Naive thymus-derived CD4-positive, alpha-beta T cell (primary cell): ENCODE data around the gene MIOX. TPM values are rescaled to one million over a fixed set of nuclear protein-coding genes. Genes with fewer than 3 reads are reported as not detected.

Source experiments
- ATAC-seq: fragments of 150-1000 bp; cut with Tn5 transposase; 2 replicates; pipeline ENCODE4 v1.10.0; 2021; ENCODE audit warnings: mild to moderate bottlenecking, moderate library complexity
- CTCF ChIA-PET: fragments of 350-600 bp; sonication (Branson Sonifier 250); formaldehyde crosslinking; loops from one replicate; lab custom pipeline; 2021; ENCODE audit warnings: antibody characterized with exemption; lab: Charles Lee
- POLR2A ChIA-PET: fragments of 350-600 bp; sonication (Branson Sonifier 250); formaldehyde crosslinking; loops from one replicate; lab custom pipeline; 2021; ENCODE audit warnings: antibody characterized with exemption, inconsistent platforms; lab: Charles Lee
- DNase-seq, 9 donors: peaks; one replicate each; pipeline versions ENCODE4 v3.0.0 to v3.0.0-alpha.2; 2020 to 2022; ENCODE audit warnings: mixed read lengths in 1 of 9
- H3K27ac ChIP-seq: one replicate; pipeline ENCODE4 v1.7.0; 2013; ENCODE audit warnings: mild to moderate bottlenecking, low read depth, low read length, moderate library complexity
- H3K27me3 ChIP-seq, 2 donors: one replicate each; pipeline ENCODE4 v1.7.0; 2013; ENCODE audit warnings: low read length in 2 of 2, mild to moderate bottlenecking in 2 of 2, moderate library complexity in 2 of 2; ENCODE audit not compliant: control insufficient read depth in 2 of 2, insufficient read depth in 2 of 2
- H3K36me3 ChIP-seq, 3 experiments: 1 replicate in 2 of 3; 2 replicates in 1 of 3; pipeline ENCODE4 v1.7.0; 2013; ENCODE audit warnings: low read length in 3 of 3, mild to moderate bottlenecking in 3 of 3, moderate library complexity in 1 of 3; ENCODE audit not compliant: insufficient read depth in 3 of 3, control insufficient read depth in 2 of 3
- H3K4me1 ChIP-seq, 2 donors: one replicate each; pipeline ENCODE4 v1.7.0; 2013; ENCODE audit warnings: low read length in 2 of 2, mild to moderate bottlenecking in 2 of 2, moderate library complexity in 1 of 2; ENCODE audit not compliant: control insufficient read depth in 2 of 2, insufficient read depth in 2 of 2
- H3K4me3 ChIP-seq: 2 replicates; pipeline ENCODE4 v1.7.0; 2013; ENCODE audit warnings: mild to moderate bottlenecking, low read length
- H3K9me3 ChIP-seq, 3 experiments: 1 replicate in 2 of 3; 2 replicates in 1 of 3; pipeline ENCODE4 v1.7.0; 2013; ENCODE audit warnings: low read length in 3 of 3; ENCODE audit not compliant: control insufficient read depth in 2 of 3
- H3K27ac Mint-ChIP-seq, 9 donors: one replicate each; pipeline ENCODE4 v1.8.0; 2020 to 2022; ENCODE audit warnings: mixed read lengths in 9 of 9, mild to moderate bottlenecking in 8 of 9, moderate library complexity in 5 of 9, inconsistent platforms in 2 of 9
- H3K27me3 Mint-ChIP-seq, 5 donors: one replicate each; pipeline ENCODE4 v1.8.0; 2021 to 2022; ENCODE audit warnings: mixed read lengths in 5 of 5, mild to moderate bottlenecking in 1 of 5
- H3K36me3 Mint-ChIP-seq, 5 donors: one replicate each; pipeline ENCODE4 v1.8.0; 2020 to 2022; ENCODE audit warnings: mixed read lengths in 5 of 5, mild to moderate bottlenecking in 3 of 5, inconsistent platforms in 1 of 5
- H3K4me1 Mint-ChIP-seq, 7 donors: one replicate each; pipeline ENCODE4 v1.8.0; 2020 to 2022; ENCODE audit warnings: mixed read lengths in 7 of 7, mild to moderate bottlenecking in 3 of 7, inconsistent platforms in 1 of 7
- H3K4me3 Mint-ChIP-seq, 10 donors: one replicate each; pipeline ENCODE4 v1.8.0; 2020 to 2022; ENCODE audit warnings: mild to moderate bottlenecking in 10 of 10, mixed read lengths in 10 of 10, moderate library complexity in 6 of 10, inconsistent platforms in 2 of 10
- H3K9me3 Mint-ChIP-seq, 11 donors: one replicate each; pipeline ENCODE4 v1.8.0; 2020 to 2022; ENCODE audit warnings: mixed read lengths in 11 of 11, mild to moderate bottlenecking in 4 of 11, inconsistent platforms in 1 of 11, moderate library complexity in 1 of 11
- intact Hi-C, 2 donors: fragments of 100-400 bp; cut with micrococcal nuclease; formaldehyde crosslinking; loops; one replicate each; pipeline ENCODE4 v1.15.1; 2023
- polyA plus RNA-seq, 2 donors: library from polyadenylated mRNA; unstranded; fragments of 300-500 nt; fragmentation: Illumina TruSeq; gene quantifications; one replicate each; pipeline ENCODE4 v1.2.3, GENCODE V29; 2021
- total RNA-seq, 6 experiments: library from RNA in 5 of 6; stranded (reverse) in 5 of 6; gene quantifications; 1 replicate in 5 of 6; 2 replicates in 1 of 6; pipeline ENCODE4 v1.2.3 and lab custom pipeline; 2021 to 2026

Gene MIOX
- total and polyA plus RNA-seq, 7 experiments from 2014 or later = 0.22 TPM; not detected in 6

GRCh38 chr22:50524676-50525103, 38.0 kb downstream of the MIOX start:
- peak overlapping the region; percentile 87 for H3K27ac ChIP-seq
- peak overlapping the region; percentile 77 to 96 (median 89) for H3K4me3 Mint-ChIP-seq
- no peaks in the 10 kb centered on the region for H3K9me3 ChIP-seq
- intact Hi-C loops = loop anchor here (1.0 to 5.0 kb wide), 11 partner anchors 16 to 332 kb away; partner anchors contain the start of genes NCAPH2 (in 2 of the 2), CHKB (in 1 of the 2), HDAC10 (in 1 of the 2) and PPP6R2 (in 1 of the 2)
- peak overlapping the region; percentile 74 to 93 (median 85) for H3K27ac Mint-ChIP-seq
- CTCF ChIA-PET = interaction anchor here (0.6 to 2.9 kb wide), 11 partner anchors 10 to 171 kb away, joined by 3 to 31 read pairs (median 13); partner anchors contain the start of genes LMF2 and NCAPH2
- no peak for DNase-seq
- peaks cover 0 to 31% (median 0%) of the 10 kb centered on the region in 5 donors for H3K36me3 Mint-ChIP-seq
- POLR2A ChIA-PET = interaction anchor here (1.2 to 7.1 kb wide), 16 partner anchors 10 to 280 kb away, joined by 3 to 127 read pairs (median 16); partner anchors contain the start of genes CHKB, KLHDC7B, LMF2 and NCAPH2
- no peaks in the 10 kb centered on the region for H3K27me3 ChIP-seq
- H3K4me1 Mint-ChIP-seq = peaks cover 8 to 33% (median 26%) of the 10 kb centered on the region in 7 donors
- H3K27me3 Mint-ChIP-seq = peaks cover 0 to 6% (median 0%) of the 10 kb centered on the region in 5 donors
- H3K4me3 ChIP-seq = peak overlapping the region; percentile 77
- no peaks in the 10 kb centered on the region for H3K9me3 Mint-ChIP-seq
- H3K36me3 ChIP-seq = peaks cover 0 to 33% (median 11%) of the 10 kb centered on the region in 3 experiments
- ATAC-seq = no peak
- H3K4me1 ChIP-seq = peaks cover 14 to 16% of the 10 kb centered on the region in 2 donors

GRCh38 chr22:50525104-50525857, 38.6 kb downstream of the MIOX start, which contains the start of gene SCO2:
SCO2 (minus strand) TSS chr22:50525598; CDS start chr22:50524411, 1,187 bp downstream.
- no peaks in the 10 kb centered on the region for H3K9me3 Mint-ChIP-seq
- H3K4me1 ChIP-seq = peaks cover 14 to 18% of the 10 kb centered on the region in 2 donors

GRCh38 chr22:50525858-50526107, 39.1 kb downstream of the MIOX start:
- peak overlapping the region; percentile 87 for H3K27ac ChIP-seq
- Mint-ChIP-seq H3K4me1 (peaks cover 8 to 33% (median 26%) of the 10 kb centered on the region in 7 donors), H3K27me3 (peaks cover 0 to 6% (median 0%) of the 10 kb centered on the region in 5 donors), H3K4me3 (peak overlapping the region; percentile 74 to 96 (median 86)), H3K9me3 (no peaks in the 10 kb centered on the region), H3K27ac (peak overlapping the region in 7 of 9 donors; percentile 68 to 88 (median 86)), H3K36me3 (peaks cover 0 to 30% (median 0%) of the 10 kb centered on the region in 5 donors)
- H3K4me1 ChIP-seq = peaks cover 14 to 23% of the 10 kb centered on the region in 2 donors
- ATAC-seq (no peak), DNase-seq (peak in 1 of 9 donors; percentile 67)
- peaks cover 0 to 31% (median 11%) of the 10 kb centered on the region in 3 experiments for H3K36me3 ChIP-seq
- ChIA-PET CTCF (interaction anchor here (0.5 to 2.9 kb wide), 30 partner anchors 10 to 377 kb away, joined by 3 to 31 read pairs (median 5); partner anchors contain the start of genes ARSA, HDAC10, LMF2 and NCAPH2), POLR2A (interaction anchor here (0.7 to 7.1 kb wide), 41 partner anchors 9 to 334 kb away, joined by 3 to 127 read pairs (median 6); partner anchors contain the start of genes ARSA, CHKB, CPT1B and HDAC10)
- intact Hi-C loops = loop anchor here (1.0 to 5.0 kb wide), 15 partner anchors 14 to 333 kb away; partner anchors contain the start of genes NCAPH2 (in 2 of the 2), SYCE3 (in 2 of the 2), CHKB (in 1 of the 2) and HDAC10 (in 1 of the 2)
- peak overlapping the region; percentile 77 for H3K4me3 ChIP-seq
- H3K9me3 ChIP-seq = no peaks in the 10 kb centered on the region
- no peaks in the 10 kb centered on the region for H3K27me3 ChIP-seq

More at GRCh38 chr22:50525104-50525857, 38.6 kb downstream of the MIOX start, which contains the start of gene SCO2:
- peaks cover 0 to 32% (median 11%) of the 10 kb centered on the region in 3 experiments for H3K36me3 ChIP-seq
- peak within 1 kb of the TSS; percentile 77 to 96 (median 89) for H3K4me3 Mint-ChIP-seq
- H3K4me3 ChIP-seq = peak within 1 kb of the TSS; percentile 77
- peaks cover 0 to 30% (median 0%) of the 10 kb centered on the region in 5 donors for H3K36me3 Mint-ChIP-seq
- ChIA-PET POLR2A (interaction anchor here (0.7 to 7.1 kb wide), 41 partner anchors 9 to 334 kb away, joined by 3 to 127 read pairs (median 6); partner anchors contain the start of genes ARSA, CHKB, CPT1B and HDAC10), CTCF (interaction anchor here (0.5 to 2.9 kb wide), 30 partner anchors 11 to 377 kb away, joined by 3 to 31 read pairs (median 5); partner anchors contain the start of genes ARSA, HDAC10, LMF2 and NCAPH2)
- peak within 1 kb of the TSS; percentile 78 to 93 (median 86) for H3K27ac Mint-ChIP-seq
- DNase-seq (peak; percentile 97 to 99 (median 98)), ATAC-seq (peak; percentile 77)
- H3K27me3 ChIP-seq = no peaks in the 10 kb centered on the region
- H3K27me3 Mint-ChIP-seq = peaks cover 0 to 6% (median 0%) of the 10 kb centered on the region in 5 donors
- peak within 1 kb of the TSS; percentile 87 for H3K27ac ChIP-seq
- peaks cover 8 to 33% (median 26%) of the 10 kb centered on the region in 7 donors for H3K4me1 Mint-ChIP-seq
- intact Hi-C loops = loop anchor here (1.0 to 5.0 kb wide), 11 partner anchors 17 to 333 kb away; partner anchors contain the start of genes NCAPH2 (in 2 of the 2), CHKB (in 1 of the 2), HDAC10 (in 1 of the 2) and PPP6R2 (in 1 of the 2)
- no peaks in the 10 kb centered on the region for H3K9me3 ChIP-seq

GRCh38 chr22:50526108-50526833, 39.6 kb downstream of the MIOX start:
- peak; percentile 68 to 91 (median 82) for DNase-seq
- Histone ChIP-seq H3K4me1 (peaks cover 14 to 23% of the 10 kb centered on the region in 2 donors), H3K27me3 (no peaks in the 10 kb centered on the region), H3K27ac (peak overlapping the region; percentile 87), H3K4me3 (peak overlapping the region; percentile 77), H3K9me3 (no peaks in the 10 kb centered on the region), H3K36me3 (peaks cover 0 to 26% (median 11%) of the 10 kb centered on the region in 3 experiments)
- Mint-ChIP-seq H3K9me3 (no peaks in the 10 kb centered on the region), H3K4me1 (peaks cover 8 to 36% (median 26%) of the 10 kb centered on the region in 7 donors), H3K27ac (peak overlapping the region in 7 of 9 donors; percentile 72 to 90 (median 86)), H3K4me3 (peak overlapping the region; percentile 62 to 92 (median 76)), H3K27me3 (peaks cover 0 to 8% (median 0%) of the 10 kb centered on the region in 5 donors), H3K36me3 (peaks cover 0 to 30% (median 0%) of the 10 kb centered on the region in 5 donors)
- ATAC-seq = peak; percentile 51
- intact Hi-C loops = loop anchor here (1.0 to 5.0 kb wide), 8 partner anchors 13 to 334 kb away; partner anchors contain the start of genes HDAC10 (in 1 of the 2) and SYCE3 (in 1 of the 2)
- ChIA-PET CTCF (interaction anchor here (0.6 to 2.9 kb wide), 26 partner anchors 10 to 185 kb away, joined by 3 to 31 read pairs (median 5); partner anchors contain the start of genes ARSA, LMF2, NCAPH2 and SYCE3), POLR2A (interaction anchor here (0.7 to 7.1 kb wide), 37 partner anchors 9 to 335 kb away, joined by 3 to 127 read pairs (median 6); partner anchors contain the start of genes ARSA, CHKB, CPT1B and HDAC10)
